Upper lobe of right lung (tissue), 1 donor: Measurements from ENCODE around the gene ETV1. TPM values are rescaled to one million over a fixed set of nuclear protein-coding genes. Genes with fewer than 3 reads are reported as not detected.

Experiments used
- ATAC-seq: fragments of 200-7000 bp; cut with Tn5 transposase; one replicate; pipeline ENCODE4 v1.9.1; 2020; ENCODE audit warnings: mild to moderate bottlenecking, moderate library complexity
- DNase-seq: peaks from one replicate; pipeline ENCODE4 v3.0.0-alpha.2; 2020
- H3K27ac ChIP-seq: fragments of 200-600 bp; one replicate; pipeline ENCODE4 v1.8.0; 2022
- H3K27me3 ChIP-seq: fragments of 200-600 bp; one replicate; pipeline ENCODE4 v1.8.0; 2022; ENCODE audit warnings: mild to moderate bottlenecking
- H3K36me3 ChIP-seq: fragments of 200-600 bp; one replicate; pipeline ENCODE4 v1.8.0; 2022
- H3K4me1 ChIP-seq: fragments of 200-600 bp; one replicate; pipeline ENCODE4 v1.8.0; 2022
- H3K4me3 ChIP-seq: fragments of 200-600 bp; one replicate; pipeline ENCODE4 v1.8.0; 2022; ENCODE audit warnings: mild to moderate bottlenecking
- H3K9me3 ChIP-seq: fragments of 200-600 bp; one replicate; pipeline ENCODE4 v1.8.0; 2022
- CTCF ChIP-seq: fragments of 200-600 bp; IDR thresholded peaks from one replicate; pipeline ENCODE4 v1.8.0; 2022; ENCODE audit warnings: antibody characterized with exemption
- intact Hi-C: fragments of 100-400 bp; cut with DNase I; formaldehyde crosslinking; loops from one replicate; pipeline ENCODE4 v1.11.0; 2022
- total RNA-seq: library from RNA; stranded (reverse); fragmentation: NEBNext Ultra II Directional; extraction: Animal tissue kit (Norgen Biotek cat#: 25700); gene quantifications from one replicate; pipeline ENCODE4 v1.2.1, GENCODE V29; 2021
- donor health status: DM: no; HTN: yes; CAD: no; lungs with severe emphysema.

The ETV1 gene
- total RNA-seq, 1 donor from 2014 or later, result 110 TPM

DNA sequence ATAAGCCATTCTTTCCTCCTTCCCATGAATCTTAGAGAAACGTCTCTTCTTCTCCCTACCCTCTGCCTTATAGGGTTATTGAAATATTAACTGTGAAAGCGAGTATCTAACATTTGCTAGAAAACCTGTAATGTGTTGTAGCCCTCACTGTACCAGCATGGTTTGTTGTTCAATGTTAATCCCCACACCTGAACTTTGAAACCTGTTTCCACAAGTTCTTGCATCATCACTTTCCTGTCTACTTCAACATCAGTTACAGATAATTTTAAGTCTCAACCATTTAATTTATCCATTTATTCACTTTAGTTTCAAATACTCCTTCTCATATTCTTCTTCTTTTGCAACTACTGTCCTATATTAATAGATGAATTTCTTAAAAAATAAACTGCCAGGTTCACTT is 148.2 kb downstream of the ETV1 start:
- Histone ChIP-seq H3K9me3 (no peaks in the 10 kb centered on the region), H3K4me1 (no peaks in the 10 kb centered on the region), H3K36me3 (no peaks in the 10 kb centered on the region), H3K27me3 (no peaks in the 10 kb centered on the region), H3K4me3 (no peak overlapping the region), H3K27ac (no peak overlapping the region)
- DNase-seq, result no peak
- ATAC-seq, result no peak
- no peak for TF ChIP-seq CTCF
- intact Hi-C loops, result no loop called here
